Measurements from ENCODE around the gene IFI30.

IFI30 gene

GRCh38 chr19:18144361-18144760, 29.3 kb upstream of the IFI30 start:
- TF ChIP-seq GATA3 (IDR thresholded peaks at IDR 0.05; ENCODE audit: low read depth, low read length) (no peak), GATA2 (IDR thresholded peaks at IDR 0.05; ENCODE audit: low read depth, low read length) (no peak)

GRCh38 chr19:18144906-18145305, 28.7 kb upstream of the IFI30 start:
- TF ChIP-seq GATA2 (IDR thresholded peaks at IDR 0.05; ENCODE audit: low read depth, low read length) = no peak
- TF ChIP-seq GATA3 (IDR thresholded peaks at IDR 0.05; ENCODE audit: low read depth, low read length) = no peak

- TF ChIP-seq GATA2 (IDR thresholded peaks at IDR 0.05; ENCODE audit: low read depth, low read length) = no peak
- TF ChIP-seq GATA3 (IDR thresholded peaks at IDR 0.05; ENCODE audit: low read depth, low read length) = no peak
These were observed 28.1 kb upstream of the IFI30 start for GRCh38 chr19:18145391-18145999.

- TF ChIP-seq GATA3 (IDR thresholded peaks at IDR 0.05; ENCODE audit: low read depth, low read length) (no peak), GATA2 (IDR thresholded peaks at IDR 0.05; ENCODE audit: low read depth, low read length) (no peak)
These were observed 26.2 kb upstream of the IFI30 start for GRCh38 chr19:18147396-18147795.

- no peak for TF ChIP-seq GATA3 (IDR thresholded peaks at IDR 0.05; ENCODE audit: low read depth, low read length)
- TF ChIP-seq GATA2 (IDR thresholded peaks at IDR 0.05; ENCODE audit: low read depth, low read length) = no peak
These were observed 24.0 kb upstream of the IFI30 start for GRCh38 chr19:18149596-18149975.

- no peak for TF ChIP-seq GATA3 (IDR thresholded peaks at IDR 0.05; ENCODE audit: low read depth, low read length)
- TF ChIP-seq GATA2 (IDR thresholded peaks at IDR 0.05; ENCODE audit: low read depth, low read length) = no peak
These were observed 22.6 kb upstream of the IFI30 start for GRCh38 chr19:18150776-18151624.

GRCh38 chr19:18152442-18152816, 21.2 kb upstream of the IFI30 start:
- TF ChIP-seq GATA3 (IDR thresholded peaks at IDR 0.05; ENCODE audit: low read depth, low read length) (no peak), GATA2 (IDR thresholded peaks at IDR 0.05; ENCODE audit: low read depth, low read length) (no peak)

- no peak for TF ChIP-seq GATA2 (IDR thresholded peaks at IDR 0.05; ENCODE audit: low read depth, low read length)
- TF ChIP-seq GATA3 (IDR thresholded peaks at IDR 0.05; ENCODE audit: low read depth, low read length) = no peak
These were observed 20.6 kb upstream of the IFI30 start, which contains the start of gene PIK3R2 for GRCh38 chr19:18152817-18153555. TSS of gene PIK3R2 (plus strand) at chr19:18153163. CDS start at chr19:18155880, 2,717 bp downstream.

- TF ChIP-seq GATA2 (IDR thresholded peaks at IDR 0.05; ENCODE audit: low read depth, low read length) = no peak
- no peak for TF ChIP-seq GATA3 (IDR thresholded peaks at IDR 0.05; ENCODE audit: low read depth, low read length)
These were observed 20.0 kb upstream of the IFI30 start for GRCh38 chr19:18153556-18154134.

- no peak for TF ChIP-seq GATA2 (IDR thresholded peaks at IDR 0.05; ENCODE audit: low read depth, low read length)
- no peak for TF ChIP-seq GATA3 (IDR thresholded peaks at IDR 0.05; ENCODE audit: low read depth, low read length)
These were observed 18.2 kb upstream of the IFI30 start for GRCh38 chr19:18155095-18156087.

- TF ChIP-seq GATA3 (IDR thresholded peaks at IDR 0.05; ENCODE audit: low read depth, low read length) (no peak), GATA2 (IDR thresholded peaks at IDR 0.05; ENCODE audit: low read depth, low read length) (no peak)
These were observed 17.3 kb upstream of the IFI30 start for GRCh38 chr19:18156268-18156667.

- peak; percentile 68 for TF ChIP-seq GATA2 (IDR thresholded peaks at IDR 0.05; ENCODE audit: low read depth, low read length)
- no peak for TF ChIP-seq GATA3 (IDR thresholded peaks at IDR 0.05; ENCODE audit: low read depth, low read length)
These were observed 16.7 kb upstream of the IFI30 start for GRCh38 chr19:18156841-18157464.

Data from SH-SY5Y (cell line).